OCI-LY1 (cell line): ENCODE data around the gene B3GNT5.

ENCODE experiments used
- H2AFZ ChIP-seq: fragments of 200-600 bp; sonication (generic), shearing (Covaris generic); 2 replicates; pipeline ENCODE4 v1.6.0; 2014; ENCODE audit warnings: antibody characterized with exemption, mild to moderate bottlenecking, low read length
- H3F3A ChIP-seq: fragments of 200-600 bp; sonication (generic), shearing (Covaris generic); 2 replicates; pipeline ENCODE4 v1.6.0; 2014; ENCODE audit warnings: mild to moderate bottlenecking, antibody characterized with exemption, low read length, moderate library complexity; ENCODE audit not compliant: insufficient read depth
- H3K27ac ChIP-seq: fragments of 200-600 bp; sonication (generic); 2 replicates; pipeline ENCODE4 v1.5.1; 2014; ENCODE audit warnings: low read length, mixed run types, mild to moderate bottlenecking, low read depth; ENCODE audit not compliant: poor library complexity, severe bottlenecking
- H3K27me3 ChIP-seq: fragments of 200-600 bp; sonication (generic); 2 replicates; pipeline ENCODE4 v1.6.0; 2014; ENCODE audit warnings: antibody characterized with exemption, mild to moderate bottlenecking, low read length, moderate library complexity; ENCODE audit not compliant: insufficient read depth
- H3K36me3 ChIP-seq: fragments of 200-600 bp; sonication (generic); 2 replicates; pipeline ENCODE4 v1.6.1; 2014; ENCODE audit warnings: mild to moderate bottlenecking, antibody characterized with exemption, low read length, moderate library complexity, mixed read lengths; ENCODE audit not compliant: insufficient read depth
- H3K4me1 ChIP-seq: fragments of 200-600 bp; sonication (generic); 2 replicates; pipeline ENCODE4 v1.5.1; 2014; ENCODE audit warnings: mild to moderate bottlenecking, low read length, moderate library complexity; ENCODE audit not compliant: insufficient read depth, severe bottlenecking
- H3K4me2 ChIP-seq: fragments of 200-600 bp; sonication (generic), shearing (Covaris generic); 2 replicates; pipeline ENCODE4 v1.6.1; 2014; ENCODE audit warnings: low read length
- H3K4me3 ChIP-seq: fragments of 200-600 bp; sonication (generic); 2 replicates; pipeline ENCODE4 v1.5.1; 2014; ENCODE audit warnings: low read length, low read depth, mild to moderate bottlenecking, mixed read lengths; ENCODE audit not compliant: poor library complexity, severe bottlenecking
- H3K79me2 ChIP-seq: fragments of 200-600 bp; shearing (Covaris generic); 2 replicates; pipeline ENCODE4 v1.6.1; 2016; ENCODE audit warnings: mixed run types, low read length, mixed read lengths; ENCODE audit not compliant: insufficient read depth
- H3K9ac ChIP-seq: fragments of 200-600 bp; sonication (generic), shearing (Covaris generic); 2 replicates; pipeline ENCODE4 v1.6.1; 2014; ENCODE audit warnings: mild to moderate bottlenecking, low read length, mixed read lengths
- H3K9me2 ChIP-seq: fragments of 200-600 bp; sonication (generic), shearing (Covaris generic); 2 replicates; pipeline ENCODE4 v1.6.1; 2014; ENCODE audit warnings: low read depth, mild to moderate bottlenecking, low read length, mixed read lengths
- H3K9me3 ChIP-seq: fragments of 200-600 bp; shearing (Covaris generic); 2 replicates; pipeline ENCODE4 v1.6.1; 2014; ENCODE audit warnings: low read length, mixed read lengths
- H4K20me1 ChIP-seq: fragments of 200-600 bp; sonication (generic), shearing (Covaris generic); 2 replicates; pipeline ENCODE4 v1.6.0; 2016; ENCODE audit warnings: mild to moderate bottlenecking, low read length; ENCODE audit not compliant: insufficient read depth
- EZH2 ChIP-seq: fragments of 200-600 bp; sonication (generic), shearing (Covaris generic); IDR thresholded peaks from 2 replicates; pipeline ENCODE4 v1.8.0; 2017; ENCODE audit warnings: borderline replicate concordance, mixed run types, mild to moderate bottlenecking, antibody characterized with exemption, low read length, moderate library complexity, mixed read lengths
- TF ChIP-seq, protein P1 (sequence below): fragments of 200-600 bp; sonication (generic), shearing (Covaris generic); IDR thresholded peaks from 2 replicates; pipeline ENCODE4 v1.5.1; 2017; ENCODE audit warnings: mild to moderate bottlenecking, antibody characterized with exemption, low read length, moderate library complexity, mixed read lengths

Gene B3GNT5

DNA sequence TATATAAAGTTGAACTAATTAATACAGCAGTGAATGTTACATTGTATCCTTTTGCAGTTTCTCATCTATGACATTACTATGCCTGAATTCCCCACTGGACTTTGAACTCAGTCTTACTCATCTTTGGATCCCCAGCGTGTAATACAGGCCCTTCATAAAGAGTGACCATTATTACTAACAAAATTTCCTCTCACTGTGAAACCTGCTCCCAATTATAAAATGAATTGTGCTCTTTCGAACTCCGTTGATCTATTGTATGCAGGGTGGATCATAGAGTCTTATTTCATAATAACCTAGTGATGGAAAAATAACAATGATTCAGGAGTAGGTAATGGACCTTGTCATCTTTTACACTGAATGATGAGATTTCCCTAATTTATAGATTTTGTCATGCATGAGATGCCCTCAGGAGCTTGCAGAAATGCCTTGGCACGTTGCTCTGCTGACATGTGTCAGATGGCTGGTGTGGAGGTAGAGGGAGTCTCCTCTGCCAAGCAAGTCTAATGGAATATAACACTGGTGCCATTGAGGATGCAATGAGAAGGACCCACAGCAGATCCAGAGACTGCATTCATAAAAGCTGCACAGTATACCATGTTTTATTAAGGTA lies 25.5 kb downstream of the B3GNT5 start:
- Histone ChIP-seq H3K4me3 (no peak overlapping the region), H3K9ac (no peak overlapping the region), H4K20me1 (no peaks in the 10 kb centered on the region), H3K9me3 (no peaks in the 10 kb centered on the region), H3K36me3 (no peaks in the 10 kb centered on the region), H2AFZ (no peak overlapping the region), H3K4me2 (no peak overlapping the region), H3K4me1 (peaks cover 4% of the 10 kb centered on the region), H3K9me2 (no peaks in the 10 kb centered on the region), H3F3A (no peaks in the 10 kb centered on the region), H3K27me3 (no peaks in the 10 kb centered on the region), H3K27ac (no peak overlapping the region), H3K79me2 (no peaks in the 10 kb centered on the region)
- no peak for TF ChIP-seq EZH2
- TF ChIP-seq, protein P1, sequence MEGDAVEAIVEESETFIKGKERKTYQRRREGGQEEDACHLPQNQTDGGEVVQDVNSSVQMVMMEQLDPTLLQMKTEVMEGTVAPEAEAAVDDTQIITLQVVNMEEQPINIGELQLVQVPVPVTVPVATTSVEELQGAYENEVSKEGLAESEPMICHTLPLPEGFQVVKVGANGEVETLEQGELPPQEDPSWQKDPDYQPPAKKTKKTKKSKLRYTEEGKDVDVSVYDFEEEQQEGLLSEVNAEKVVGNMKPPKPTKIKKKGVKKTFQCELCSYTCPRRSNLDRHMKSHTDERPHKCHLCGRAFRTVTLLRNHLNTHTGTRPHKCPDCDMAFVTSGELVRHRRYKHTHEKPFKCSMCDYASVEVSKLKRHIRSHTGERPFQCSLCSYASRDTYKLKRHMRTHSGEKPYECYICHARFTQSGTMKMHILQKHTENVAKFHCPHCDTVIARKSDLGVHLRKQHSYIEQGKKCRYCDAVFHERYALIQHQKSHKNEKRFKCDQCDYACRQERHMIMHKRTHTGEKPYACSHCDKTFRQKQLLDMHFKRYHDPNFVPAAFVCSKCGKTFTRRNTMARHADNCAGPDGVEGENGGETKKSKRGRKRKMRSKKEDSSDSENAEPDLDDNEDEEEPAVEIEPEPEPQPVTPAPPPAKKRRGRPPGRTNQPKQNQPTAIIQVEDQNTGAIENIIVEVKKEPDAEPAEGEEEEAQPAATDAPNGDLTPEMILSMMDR: no peak

DNA sequence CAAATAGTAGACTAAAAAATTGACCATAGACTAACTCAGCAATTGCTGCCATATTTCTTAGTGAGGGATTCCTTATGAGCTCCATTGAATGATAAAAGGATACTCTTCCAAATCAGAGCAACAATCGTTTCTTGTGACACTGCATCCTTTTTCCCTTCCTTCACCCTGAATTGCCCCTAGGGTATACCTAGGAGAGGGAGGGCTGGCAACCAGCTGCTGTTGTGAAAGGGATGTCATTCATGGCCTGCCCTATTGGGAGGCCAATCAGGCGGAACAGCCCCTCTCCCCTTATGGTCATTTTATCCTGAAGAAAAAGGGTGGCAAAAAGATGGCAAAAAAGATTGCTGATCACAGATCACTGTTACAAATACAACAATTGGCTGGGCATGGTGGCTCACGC lies 26.3 kb downstream of the B3GNT5 start:
- Histone ChIP-seq H3K27me3 (no peaks in the 10 kb centered on the region), H3K4me3 (no peak overlapping the region), H4K20me1 (no peaks in the 10 kb centered on the region), H3K9me2 (no peaks in the 10 kb centered on the region), H3K36me3 (no peaks in the 10 kb centered on the region), H3K9ac (no peak overlapping the region), H3K9me3 (no peaks in the 10 kb centered on the region), H3F3A (no peaks in the 10 kb centered on the region), H2AFZ (no peak overlapping the region), H3K4me2 (no peak overlapping the region), H3K79me2 (no peaks in the 10 kb centered on the region), H3K4me1 (peaks cover 4% of the 10 kb centered on the region), H3K27ac (no peak overlapping the region)
- TF ChIP-seq EZH2: no peak
- TF ChIP-seq, protein P1: no peak

DNA sequence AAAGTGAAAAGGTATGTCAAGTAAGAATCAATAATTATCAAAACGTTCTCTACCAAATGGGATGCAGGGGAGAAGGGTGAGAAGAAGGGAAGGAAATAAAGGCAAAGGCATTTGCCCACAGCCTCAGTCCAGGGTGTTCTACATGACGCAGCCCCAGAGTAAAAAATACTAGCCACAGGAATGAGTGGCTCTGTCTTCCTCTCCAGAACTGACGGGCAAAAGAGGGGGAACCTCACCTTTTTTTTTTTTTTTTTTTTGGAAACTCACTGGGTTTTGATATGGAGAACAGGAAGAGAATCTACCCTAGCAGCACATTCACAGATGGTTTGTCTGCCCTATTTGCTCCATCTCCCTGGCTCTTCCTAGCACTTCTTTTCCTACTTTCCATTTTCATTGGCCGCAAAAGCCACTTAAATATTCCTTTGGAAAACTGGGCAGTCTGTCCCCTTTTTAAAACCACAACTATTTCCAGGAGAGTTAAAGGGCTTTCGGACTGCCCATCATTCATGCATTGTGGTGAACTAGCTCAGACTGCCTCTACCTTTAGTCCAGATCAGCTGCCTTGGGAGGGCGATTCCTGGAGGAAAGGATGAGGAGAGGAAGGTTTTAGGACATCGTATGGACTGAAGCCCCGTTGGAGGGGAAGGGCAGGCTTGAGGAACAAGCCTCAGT lies 28.2 kb downstream of the B3GNT5 start:
- Histone ChIP-seq H4K20me1 (no peaks in the 10 kb centered on the region), H3K9ac (no peak overlapping the region), H3K4me1 (peaks cover 5% of the 10 kb centered on the region), H3K9me3 (no peaks in the 10 kb centered on the region), H3K27ac (no peak overlapping the region), H3K36me3 (no peaks in the 10 kb centered on the region), H3F3A (no peaks in the 10 kb centered on the region), H3K27me3 (no peaks in the 10 kb centered on the region), H3K9me2 (no peaks in the 10 kb centered on the region), H3K4me3 (no peak overlapping the region), H2AFZ (no peak overlapping the region), H3K4me2 (no peak overlapping the region), H3K79me2 (no peaks in the 10 kb centered on the region)
- TF ChIP-seq, protein P1: no peak
- TF ChIP-seq EZH2: no peak
